Endodermal cell (in vitro differentiated cells): ENCODE measurements around the gene CDH23. TPM values are rescaled to one million over a fixed set of nuclear protein-coding genes. Genes with fewer than 3 reads are reported as not detected.

Experiments
- DNase-seq: peaks from one replicate; pipeline ENCODE4 v3.0.0-alpha.2; 2017
- H3K27ac ChIP-seq: 2 replicates; pipeline ENCODE4 v1.5.1; 2013; ENCODE audit warnings: mild to moderate bottlenecking, low read depth, low read length, moderate library complexity
- H3K27me3 ChIP-seq: 2 replicates; pipeline ENCODE4 v1.6.1; 2013; ENCODE audit warnings: mild to moderate bottlenecking, low read length, moderate library complexity; ENCODE audit not compliant: insufficient read depth, control insufficient read depth, poor library complexity, severe bottlenecking
- H3K36me3 ChIP-seq: 2 replicates; pipeline ENCODE4 v1.7.0; 2013; ENCODE audit warnings: mild to moderate bottlenecking, low read length, moderate library complexity; ENCODE audit not compliant: control insufficient read depth, insufficient read depth
- H3K4me1 ChIP-seq: one replicate; pipeline ENCODE4 v1.7.0; 2013; ENCODE audit warnings: low read length; ENCODE audit not compliant: control insufficient read depth, insufficient read depth
- H3K4me3 ChIP-seq: 2 replicates; pipeline ENCODE4 v1.5.1; 2013; ENCODE audit warnings: mild to moderate bottlenecking, low read length, moderate library complexity
- H3K9ac ChIP-seq: 2 replicates; pipeline ENCODE4 v1.6.1; 2013; ENCODE audit warnings: mild to moderate bottlenecking, low read length, moderate library complexity; ENCODE audit not compliant: poor library complexity, severe bottlenecking; ENCODE audit errors: extremely low read depth
- H3K9me3 ChIP-seq: 2 replicates; pipeline ENCODE4 v1.6.1; 2013; ENCODE audit warnings: mild to moderate bottlenecking, low read length, moderate library complexity; ENCODE audit not compliant: control insufficient read depth
- H3K27ac Mint-ChIP-seq: 2 replicates; pipeline ENCODE4 v1.8.0; 2020; ENCODE audit warnings: mixed read lengths
- H3K27me3 Mint-ChIP-seq: 2 replicates; pipeline ENCODE4 v1.8.0; 2021; ENCODE audit warnings: mild to moderate bottlenecking, mixed read lengths; ENCODE audit not compliant: insufficient read depth
- H3K36me3 Mint-ChIP-seq: 2 replicates; pipeline ENCODE4 v1.8.0; 2020; ENCODE audit warnings: low read depth, mixed read lengths
- H3K4me1 Mint-ChIP-seq: 2 replicates; pipeline ENCODE4 v1.8.0; 2020; ENCODE audit warnings: mixed read lengths
- H3K4me3 Mint-ChIP-seq: 2 replicates; pipeline ENCODE4 v1.8.0; 2020; ENCODE audit warnings: mild to moderate bottlenecking, moderate library complexity, mixed read lengths
- H3K9me3 Mint-ChIP-seq: 2 replicates; pipeline ENCODE4 v1.8.0; 2020; ENCODE audit warnings: mild to moderate bottlenecking, mixed read lengths
- WGBS, 2 experiments: methylation state at CpG; one replicate each; pipeline versions ENCODE4 v1.1.5 to v1.1.7; 2013; ENCODE audit warnings: missing lambda C conversion rate in 2 of 2, mixed read lengths in 1 of 2; ENCODE audit not compliant: insufficient coverage in 1 of 2, insufficient read length in 1 of 2; 5-methylcytosine and 5-hydroxymethylcytosine counted together
- total RNA-seq, 2 donors: library from RNA; stranded (reverse); fragmentation: NEBNext Ultra II Directional in 1 of 2; extraction: Animal tissue kit (Norgen Biotek cat#: 25700) in 1 of 2; gene quantifications; 2 replicates in 1 of 2; 3 replicates in 1 of 2; pipeline ENCODE4 v1.2.1, GENCODE V29; 2021
- TF ChIP-seq, protein P1 (sequence below): fragments of 200-600 bp; sonication (generic); conservative IDR thresholded peaks from 2 replicates; pipeline ENCODE4 v1.5.0; 2021; ENCODE audit warnings: antibody characterized with exemption, mild to moderate bottlenecking

CDH23 gene
- total RNA-seq, 2 donors from 2014 or later, result 2.1 to 4.2 TPM

DNA sequence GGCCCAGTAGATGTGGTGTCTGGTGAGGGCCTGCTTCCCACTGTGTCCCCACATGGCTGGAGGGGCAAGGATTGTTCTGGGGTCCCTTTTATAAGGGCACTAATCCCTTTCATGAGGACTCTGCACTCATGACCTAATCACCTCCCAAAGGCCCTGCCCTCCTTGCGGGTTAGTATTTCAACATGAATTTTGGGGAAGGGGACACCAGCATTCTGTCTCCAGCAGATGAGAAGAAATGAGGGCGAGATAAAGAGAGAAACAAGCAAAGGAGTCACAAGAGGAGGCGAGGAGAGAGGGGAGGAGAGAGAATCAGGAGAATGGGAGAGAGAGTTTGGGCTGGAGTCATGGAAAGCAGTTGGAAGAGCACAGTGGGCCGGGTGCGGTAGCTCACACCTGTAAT lies 239.1 kb downstream of the CDH23 start:
- Mint-ChIP-seq H3K27ac (peak overlapping the region; percentile 6), H3K4me3 (no peak overlapping the region), H3K4me1 (peaks cover 84% of the 10 kb centered on the region), H3K9me3 (no peaks in the 10 kb centered on the region), H3K36me3 (no peaks in the 10 kb centered on the region), H3K27me3 (peaks cover 15% of the 10 kb centered on the region)
- WGBS, 2 experiments, result 89 to 94% methylated on average over 4 to 5 of the region's 5 CpGs
- no peak overlapping the region for H3K27ac ChIP-seq
- H3K36me3 ChIP-seq, result no peaks in the 10 kb centered on the region
- no peaks in the 10 kb centered on the region for H3K9me3 ChIP-seq
- TF ChIP-seq, protein P1, sequence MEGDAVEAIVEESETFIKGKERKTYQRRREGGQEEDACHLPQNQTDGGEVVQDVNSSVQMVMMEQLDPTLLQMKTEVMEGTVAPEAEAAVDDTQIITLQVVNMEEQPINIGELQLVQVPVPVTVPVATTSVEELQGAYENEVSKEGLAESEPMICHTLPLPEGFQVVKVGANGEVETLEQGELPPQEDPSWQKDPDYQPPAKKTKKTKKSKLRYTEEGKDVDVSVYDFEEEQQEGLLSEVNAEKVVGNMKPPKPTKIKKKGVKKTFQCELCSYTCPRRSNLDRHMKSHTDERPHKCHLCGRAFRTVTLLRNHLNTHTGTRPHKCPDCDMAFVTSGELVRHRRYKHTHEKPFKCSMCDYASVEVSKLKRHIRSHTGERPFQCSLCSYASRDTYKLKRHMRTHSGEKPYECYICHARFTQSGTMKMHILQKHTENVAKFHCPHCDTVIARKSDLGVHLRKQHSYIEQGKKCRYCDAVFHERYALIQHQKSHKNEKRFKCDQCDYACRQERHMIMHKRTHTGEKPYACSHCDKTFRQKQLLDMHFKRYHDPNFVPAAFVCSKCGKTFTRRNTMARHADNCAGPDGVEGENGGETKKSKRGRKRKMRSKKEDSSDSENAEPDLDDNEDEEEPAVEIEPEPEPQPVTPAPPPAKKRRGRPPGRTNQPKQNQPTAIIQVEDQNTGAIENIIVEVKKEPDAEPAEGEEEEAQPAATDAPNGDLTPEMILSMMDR, result no peak
- DNase-seq, result no peak
- no peak overlapping the region for H3K4me3 ChIP-seq
- no peak overlapping the region for H3K9ac ChIP-seq
- H3K4me1 ChIP-seq, result peaks cover 49% of the 10 kb centered on the region
- no peaks in the 10 kb centered on the region for H3K27me3 ChIP-seq

DNA sequence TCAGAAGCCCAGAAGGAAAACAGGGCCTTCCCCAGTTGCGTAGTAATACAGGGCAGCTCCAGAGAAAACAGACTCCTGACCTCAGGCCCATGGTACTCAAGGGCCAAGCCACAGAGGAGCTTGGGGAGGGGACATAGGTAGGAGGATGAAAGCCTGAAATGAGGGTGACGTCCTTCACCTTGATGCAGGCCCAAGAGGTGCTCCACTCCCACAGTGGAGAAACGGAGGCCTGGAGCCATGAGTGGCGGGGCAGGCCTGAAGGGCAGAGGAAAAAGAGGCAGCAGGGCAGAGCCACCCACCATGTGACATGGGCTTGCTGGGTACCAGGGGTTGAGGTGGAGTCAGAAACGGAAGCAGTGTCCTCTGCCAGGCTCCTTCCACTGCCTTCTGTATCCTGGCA lies 239.9 kb downstream of the CDH23 start:
- TF ChIP-seq, protein P1, result no peak
- H3K27me3 Mint-ChIP-seq, result peaks cover 15% of the 10 kb centered on the region

DNA sequence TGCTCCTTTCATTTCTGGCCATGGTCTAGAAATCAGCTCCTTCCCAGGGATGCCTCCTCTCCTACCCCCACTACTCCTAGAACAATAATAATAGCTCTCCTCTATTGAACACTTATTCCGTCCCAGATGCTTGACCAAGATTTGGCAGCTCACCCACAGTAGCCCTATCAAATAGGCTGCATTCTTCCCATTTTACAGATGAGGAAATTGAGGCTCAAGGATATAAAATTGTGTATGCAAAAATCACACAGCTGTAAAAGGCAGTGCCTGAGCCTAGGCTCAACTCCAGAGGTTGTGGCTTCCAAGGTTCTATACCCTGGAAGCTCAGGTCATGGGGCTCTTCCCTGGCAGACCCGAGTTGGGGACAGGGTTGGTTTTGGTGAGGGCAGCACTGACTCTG lies 240.6 kb downstream of the CDH23 start:
- peaks cover 15% of the 10 kb centered on the region for H3K27me3 Mint-ChIP-seq
- Histone ChIP-seq H3K4me3 (no peak overlapping the region), H3K4me1 (peaks cover 44% of the 10 kb centered on the region), H3K9ac (no peak overlapping the region), H3K36me3 (no peaks in the 10 kb centered on the region), H3K27ac (no peak overlapping the region), H3K27me3 (no peaks in the 10 kb centered on the region), H3K9me3 (no peaks in the 10 kb centered on the region)
- no peaks in the 10 kb centered on the region for H3K36me3 Mint-ChIP-seq
- no peak overlapping the region for H3K4me3 Mint-ChIP-seq
- no peak for DNase-seq
- peaks cover 80% of the 10 kb centered on the region for H3K4me1 Mint-ChIP-seq
- H3K9me3 Mint-ChIP-seq, result no peaks in the 10 kb centered on the region
- 91 to 100% methylated on average over 1 to 2 of the region's 2 CpGs for WGBS, 2 experiments
- no peak overlapping the region for H3K27ac Mint-ChIP-seq
- TF ChIP-seq, protein P1, result no peak

More for the DNA sequence above, 239.9 kb downstream of the CDH23 start:
- H3K36me3 Mint-ChIP-seq, result no peaks in the 10 kb centered on the region
- no peaks in the 10 kb centered on the region for H3K9me3 Mint-ChIP-seq
- no peaks in the 10 kb centered on the region for H3K27me3 ChIP-seq
- no peak overlapping the region for H3K27ac Mint-ChIP-seq
- no peak overlapping the region for H3K4me3 ChIP-seq
- no peaks in the 10 kb centered on the region for H3K36me3 ChIP-seq
- no peak overlapping the region for H3K27ac ChIP-seq
- no peak overlapping the region for H3K4me3 Mint-ChIP-seq
- no peak for DNase-seq
- peaks cover 85% of the 10 kb centered on the region for H3K4me1 Mint-ChIP-seq
- H3K9ac ChIP-seq, result no peak overlapping the region
- WGBS, 2 experiments, result 72 to 78% methylated on average over 3 to 5 of the region's 5 CpGs
- H3K4me1 ChIP-seq, result peaks cover 49% of the 10 kb centered on the region
- H3K9me3 ChIP-seq, result no peaks in the 10 kb centered on the region
